ENCODE measurements around the gene EVI2A.

DNA sequence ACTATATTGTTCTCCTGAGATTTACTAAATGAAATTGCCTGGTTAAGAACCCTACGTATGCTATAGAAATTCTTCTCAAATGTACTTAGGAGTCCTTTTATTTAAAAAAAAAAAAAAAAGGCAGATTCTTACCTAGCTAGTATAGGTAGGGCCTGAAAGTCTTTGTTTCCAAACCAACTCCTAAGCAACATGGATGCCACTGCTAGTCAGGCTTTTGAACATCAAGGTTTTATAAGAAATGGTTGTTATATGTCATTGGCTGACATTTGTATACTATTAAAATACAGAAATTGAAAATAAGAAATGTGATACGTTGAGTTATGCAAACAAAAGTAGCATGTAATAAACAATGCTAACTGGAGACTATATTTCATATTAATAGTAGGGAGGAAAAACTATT lies 1.2 kb downstream of the EVI2A start:
- TF ChIP-seq CTCF (IDR thresholded peaks at IDR 0.05; ENCODE audit: insufficient read depth, low read length, poor library complexity, severe bottlenecking) (no peak), EZH2phosphoT487 (conservative IDR thresholded peaks at IDR 0.05; ENCODE audit: low read length) (no peak)

Measured in SU-DHL-6 (cell line).